Adrenal gland (tissue), 12 donors: ENCODE data around the gene PDGFD. TPM values are rescaled to one million over a fixed set of nuclear protein-coding genes. Genes with fewer than 3 reads are reported as not detected.
A peak's percentile ranks its signal among the peaks of the same experiment; 100 is the strongest.

Experiments
- DNase-seq, 7 donors: peaks; one replicate each; pipeline ENCODE4 v3.0.0-alpha.2; 2019 to 2020
- H3K27ac ChIP-seq, 5 donors: fragments of 200-600 bp; sonication (generic) in 4 of 5; 1 replicate in 3 of 5; 2 replicates in 2 of 5; pipeline versions ENCODE4 v1.5.1 to v1.8.0; 2016 to 2020; ENCODE audit warnings: mild to moderate bottlenecking in 1 of 5
- H3K27me3 ChIP-seq: fragments of 200-600 bp; 2 replicates; pipeline ENCODE4 v1.8.0; 2021
- H3K36me3 ChIP-seq, 2 donors: fragments of 200-600 bp; replicated peaks in 1 of 2; 1 replicate in 1 of 2; 2 replicates in 1 of 2; pipeline versions ENCODE4 v1.5.1 to v1.8.0; 2018 to 2022
- H3K4me1 ChIP-seq, 2 donors: fragments of 200-600 bp; replicated peaks in 1 of 2; 1 replicate in 1 of 2; 2 replicates in 1 of 2; pipeline versions ENCODE4 v1.5.1 to v1.8.0; 2018 to 2021
- H3K4me3 ChIP-seq, 4 donors: fragments of 200-600 bp; sonication (generic) in 3 of 4; one replicate each; pipeline ENCODE4 v1.5.1; 2016 to 2018
- H3K9me3 ChIP-seq, 3 donors: fragments of 200-600 bp; sonication (generic) in 1 of 3; replicated peaks in 1 of 3; 1 replicate in 2 of 3; 2 replicates in 1 of 3; pipeline versions ENCODE4 v1.5.1 to v1.8.0; 2016 to 2021
- POLR2A ChIP-seq, 2 donors: fragments of 450-650 bp; IDR thresholded peaks; one replicate each; pipeline ENCODE4 v1.6.1; 2017; ENCODE audit warnings: antibody characterized with exemption in 2 of 2, mild to moderate bottlenecking in 2 of 2, moderate library complexity in 1 of 2
- WGBS, 4 donors: extraction: QIAGEN DNeasy Blood & Tissue Kit in 2 of 4; methylation state at CpG; one replicate each; pipeline versions ENCODE4 v1.1.5 to v1.1.7; 2013 to 2017; 5-methylcytosine and 5-hydroxymethylcytosine counted together
- intact Hi-C, 2 donors: fragments of 100-400 bp; cut with DNase I; formaldehyde crosslinking; loops; one replicate each; pipeline versions ENCODE4 v1.14.1 to v1.15.0; 2022 to 2023
- polyA plus RNA-seq, 3 donors: library from polyadenylated mRNA; stranded (reverse); fragments of 200-250 nt in 2 of 3; fragments of 350-450 nt in 1 of 3; fragmentation: Illumina TruSeq in 1 of 3; extraction: RNeasy Lipid Tissue Mini Kit (QIAGEN cat#74804) in 1 of 3; gene quantifications; one replicate each; pipeline ENCODE4 v1.2.3, GENCODE V29; 2013 to 2014
- total RNA-seq, 9 donors: library from RNA; depleted of rRNA in 4 of 9; stranded (reverse); fragments of >200 nt in 4 of 9; fragments of 120-200 nt in 1 of 9; fragmentation: NEBNext Ultra II Directional in 1 of 9; extraction: Animal tissue kit (Norgen Biotek cat#: 25700) in 1 of 9; gene quantifications; one replicate each; pipeline versions ENCODE4 v1.1.0 to v1.2.4, GENCODE V29; 2013 to 2023
- TF ChIP-seq, protein P1 (sequence below), 6 experiments: fragments of 450-650 bp in 4 of 6; fragments of 200-600 bp in 2 of 6; sonication (generic) in 1 of 6; IDR thresholded peaks; 1 replicate in 5 of 6; 2 replicates in 1 of 6; pipeline versions ENCODE4 v1.5.1 to v1.8.0; 2016 to 2021; ENCODE audit warnings: antibody characterized with exemption in 6 of 6, mild to moderate bottlenecking in 2 of 6, moderate library complexity in 1 of 6
- donor health status: healthy with polysubstance abuse.
- donor health status: Bipolar disorder and iron deficiency.
- donor health status: DM: yes; HTN: yes; CAD: no.
- donor health status: DM: no; HTN: no; CAD: no.
- donor health status: DM: no; HTN: no; CAD: no.
- donor health status: DM: yes; HTN: yes; CAD: no.

Gene PDGFD
- total and polyA plus RNA-seq, 12 donors: 42.7 to 297 (median 199) TPM

GRCh38 chr11:103926990-103927389 lies 237.0 kb downstream of the PDGFD start:
- H3K4me1 ChIP-seq: peaks cover 28 to 44% of the 10 kb centered on the region in 2 donors
- H3K4me3 ChIP-seq: no peak overlapping the region
- DNase-seq: no peak
- TF ChIP-seq, protein P1, sequence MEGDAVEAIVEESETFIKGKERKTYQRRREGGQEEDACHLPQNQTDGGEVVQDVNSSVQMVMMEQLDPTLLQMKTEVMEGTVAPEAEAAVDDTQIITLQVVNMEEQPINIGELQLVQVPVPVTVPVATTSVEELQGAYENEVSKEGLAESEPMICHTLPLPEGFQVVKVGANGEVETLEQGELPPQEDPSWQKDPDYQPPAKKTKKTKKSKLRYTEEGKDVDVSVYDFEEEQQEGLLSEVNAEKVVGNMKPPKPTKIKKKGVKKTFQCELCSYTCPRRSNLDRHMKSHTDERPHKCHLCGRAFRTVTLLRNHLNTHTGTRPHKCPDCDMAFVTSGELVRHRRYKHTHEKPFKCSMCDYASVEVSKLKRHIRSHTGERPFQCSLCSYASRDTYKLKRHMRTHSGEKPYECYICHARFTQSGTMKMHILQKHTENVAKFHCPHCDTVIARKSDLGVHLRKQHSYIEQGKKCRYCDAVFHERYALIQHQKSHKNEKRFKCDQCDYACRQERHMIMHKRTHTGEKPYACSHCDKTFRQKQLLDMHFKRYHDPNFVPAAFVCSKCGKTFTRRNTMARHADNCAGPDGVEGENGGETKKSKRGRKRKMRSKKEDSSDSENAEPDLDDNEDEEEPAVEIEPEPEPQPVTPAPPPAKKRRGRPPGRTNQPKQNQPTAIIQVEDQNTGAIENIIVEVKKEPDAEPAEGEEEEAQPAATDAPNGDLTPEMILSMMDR (IDR thresholded peaks at IDR 0.05): no peak
- TF ChIP-seq POLR2A (IDR thresholded peaks at IDR 0.05): no peak
- H3K27me3 ChIP-seq: no peaks in the 10 kb centered on the region
- no peaks in the 10 kb centered on the region for H3K9me3 ChIP-seq
- H3K36me3 ChIP-seq: peaks cover 0 to 4% of the 10 kb centered on the region in 2 donors
- WGBS, 4 donors: 93 to 96% (median 95%) methylated on average over 5 of the region's 5 CpGs
- H3K27ac ChIP-seq: no peak overlapping the region
- intact Hi-C loops: no loop called here

- DNase-seq: no peak
- Histone ChIP-seq H3K9me3 (no peaks in the 10 kb centered on the region), H3K27me3 (no peaks in the 10 kb centered on the region), H3K27ac (peak overlapping the region in 2 of 5 donors; percentile 13 to 25), H3K4me1 (peaks cover 16 to 26% of the 10 kb centered on the region in 2 donors), H3K4me3 (no peak overlapping the region), H3K36me3 (peaks cover 0 to 4% of the 10 kb centered on the region in 2 donors)
- 82 to 96% (median 90%) methylated on average over 5 of the region's 5 CpGs for WGBS, 4 donors
- intact Hi-C loops: no loop called here
- TF ChIP-seq, protein P1 (IDR thresholded peaks at IDR 0.05): no peak
- no peak for TF ChIP-seq POLR2A (IDR thresholded peaks at IDR 0.05)
Observed at GRCh38 chr11:103924166-103925013, 239.6 kb downstream of the PDGFD start.

GRCh38 chr11:103923451-103923931 lies 240.5 kb downstream of the PDGFD start:
- DNase-seq: no peak
- no peak overlapping the region for H3K27ac ChIP-seq
- peaks cover 9 to 17% of the 10 kb centered on the region in 2 donors for H3K4me1 ChIP-seq
- H3K27me3 ChIP-seq: no peaks in the 10 kb centered on the region
- TF ChIP-seq, protein P1 (IDR thresholded peaks at IDR 0.05): no peak
- TF ChIP-seq POLR2A (IDR thresholded peaks at IDR 0.05): no peak
- no peak overlapping the region for H3K4me3 ChIP-seq
- H3K9me3 ChIP-seq: no peaks in the 10 kb centered on the region
- intact Hi-C loops: no loop called here
- peaks cover 0 to 4% of the 10 kb centered on the region in 2 donors for H3K36me3 ChIP-seq

DNA sequence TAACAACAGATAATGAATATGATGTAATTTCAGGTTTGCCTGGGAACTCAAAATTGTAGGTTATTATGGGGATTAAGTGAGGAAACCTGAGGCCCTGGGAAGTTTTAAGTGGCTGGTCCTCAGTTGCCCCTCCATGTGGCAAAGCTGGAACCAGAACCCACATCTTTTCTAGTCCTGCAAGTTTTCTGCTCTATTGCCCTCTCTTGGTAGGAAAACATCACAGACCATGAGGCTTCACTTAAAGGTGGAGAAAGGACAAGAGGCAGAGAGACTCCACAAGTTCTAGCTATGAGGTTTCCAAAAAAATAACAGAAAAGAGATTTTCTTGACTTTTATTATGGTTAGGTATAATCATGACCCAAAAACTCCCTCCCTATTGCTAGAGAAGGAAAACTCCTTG lies 243.0 kb downstream of the PDGFD start:
- H3K9me3 ChIP-seq: no peaks in the 10 kb centered on the region
- no peaks in the 10 kb centered on the region for H3K27me3 ChIP-seq
- H3K36me3 ChIP-seq: no peaks in the 10 kb centered on the region
- peaks cover 3 to 11% of the 10 kb centered on the region in 2 donors for H3K4me1 ChIP-seq
- intact Hi-C loops: no loop called here
- TF ChIP-seq, protein P1 (IDR thresholded peaks at IDR 0.05): no peak
- TF ChIP-seq POLR2A (IDR thresholded peaks at IDR 0.05): no peak
- H3K27ac ChIP-seq: no peak overlapping the region
- no peak overlapping the region for H3K4me3 ChIP-seq
- DNase-seq: no peak
